Duodenal mucosa (tissue), 2 donors: Measurements from ENCODE around the gene TUBA4B.

Experiments used
- H3K27ac ChIP-seq: one replicate; pipeline ENCODE4 v1.7.0; 2013; ENCODE audit warnings: low read depth, low read length
- H3K27me3 ChIP-seq, 2 donors: one replicate each; pipeline ENCODE4 v1.7.0; 2013; ENCODE audit warnings: low read length in 2 of 2, control low read depth in 1 of 2; ENCODE audit not compliant: insufficient read depth in 2 of 2, control insufficient read depth in 1 of 2
- H3K36me3 ChIP-seq, 2 donors: one replicate each; pipeline ENCODE4 v1.7.0; 2013; ENCODE audit warnings: low read length in 2 of 2, control low read depth in 1 of 2; ENCODE audit not compliant: insufficient read depth in 2 of 2, control insufficient read depth in 1 of 2
- H3K4me1 ChIP-seq, 2 donors: one replicate each; pipeline ENCODE4 v1.7.0; 2013; ENCODE audit warnings: low read length in 2 of 2, control low read depth in 1 of 2; ENCODE audit not compliant: insufficient read depth in 2 of 2, control insufficient read depth in 1 of 2
- H3K4me3 ChIP-seq, 2 donors: one replicate each; pipeline ENCODE4 v1.7.0; 2013; ENCODE audit warnings: low read length in 2 of 2, low read depth in 1 of 2
- H3K9ac ChIP-seq, 2 donors: one replicate each; pipeline ENCODE4 v1.7.0; 2013; ENCODE audit warnings: low read length in 2 of 2, low read depth in 1 of 2
- H3K9me3 ChIP-seq, 2 donors: one replicate each; pipeline ENCODE4 v1.7.0; 2013; ENCODE audit warnings: low read length in 2 of 2, control low read depth in 1 of 2; ENCODE audit not compliant: control insufficient read depth in 1 of 2

The TUBA4B gene

DNA sequence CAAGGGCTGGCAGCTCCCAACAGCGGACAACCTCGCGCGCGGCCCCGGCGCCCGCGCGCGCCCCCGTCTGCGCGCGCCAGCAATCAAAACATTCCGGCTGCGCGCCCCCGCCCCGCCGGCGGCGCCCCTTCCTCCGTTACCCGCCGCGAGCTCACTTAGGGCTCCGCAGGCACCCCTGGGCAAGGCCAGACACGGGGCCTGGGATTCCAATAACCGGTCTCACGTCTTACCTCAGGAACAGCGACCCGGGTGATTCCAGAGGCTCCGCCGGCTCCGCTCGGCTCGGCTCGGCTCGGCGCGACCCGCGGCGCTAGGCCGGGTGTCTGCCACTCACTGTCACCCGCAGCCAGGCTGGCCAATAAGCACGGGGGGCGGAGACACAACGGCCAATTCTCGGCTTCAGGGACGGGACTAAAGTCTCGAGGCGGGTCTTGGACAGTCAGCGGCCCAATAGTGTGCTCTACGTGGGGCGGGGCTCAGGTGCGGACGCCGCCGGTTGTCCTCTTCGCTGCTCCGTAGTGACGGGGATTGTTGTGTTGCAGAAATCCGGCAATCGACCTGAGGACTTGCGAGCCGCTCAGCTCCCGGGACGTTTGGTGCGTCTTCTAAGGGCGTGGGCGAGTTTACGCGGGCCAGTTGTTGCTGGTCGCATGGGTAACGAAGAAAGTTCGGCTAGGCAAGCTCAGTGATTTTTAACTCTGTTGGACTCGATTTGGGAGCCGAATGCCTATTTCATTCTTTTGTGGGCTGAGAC, 23.6 kb upstream of the TUBA4B start, which contains the start of the genes ANKZF1 and ATG9A:
Gene ANKZF1 (plus strand): TSS at position 502 of the 754 bp plus-strand sequence. CDS start 452 bp downstream, outside the sequence.
Gene ATG9A (minus strand): TSS at position 332 of the 754 bp plus-strand sequence. CDS start 1,612 bp downstream, outside the sequence.
- H3K27me3 ChIP-seq, result no peaks in the 10 kb centered on the region
- H3K9me3 ChIP-seq, result no peaks in the 10 kb centered on the region
- H3K4me3 ChIP-seq, result peak within 1 kb of the TSS; percentile 93 to 98
- peaks cover 24 to 26% of the 10 kb centered on the region in 2 donors for H3K4me1 ChIP-seq
- H3K27ac ChIP-seq, result peak within 1 kb of the TSS; percentile 94
- peak within 1 kb of the TSS; percentile 92 for H3K9ac ChIP-seq
- peaks cover 46 to 50% of the 10 kb centered on the region in 2 donors for H3K36me3 ChIP-seq

DNA sequence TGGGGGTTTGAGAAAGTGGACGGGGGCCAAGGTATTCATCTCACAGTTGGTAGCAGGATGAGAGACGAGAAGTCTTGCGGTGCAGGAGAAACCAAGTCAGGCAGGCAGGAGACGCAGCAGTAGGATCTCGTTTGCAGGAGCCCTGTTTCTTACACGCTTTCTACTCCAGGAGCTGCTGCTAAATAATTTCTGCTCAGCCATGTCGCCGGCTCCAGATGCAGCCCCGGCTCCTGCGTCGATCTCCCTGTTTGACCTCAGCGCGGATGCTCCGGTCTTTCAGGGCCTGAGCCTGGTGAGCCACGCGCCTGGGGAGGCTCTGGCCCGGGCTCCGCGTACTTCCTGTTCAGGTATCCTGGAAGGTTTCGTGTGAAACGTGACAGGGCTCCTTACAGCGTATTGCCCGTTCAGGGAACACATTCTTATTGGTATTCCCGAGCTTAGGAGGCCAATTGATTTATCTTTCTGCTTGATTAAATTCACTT, 22.9 kb upstream of the TUBA4B start:
- Histone ChIP-seq H3K27ac (peak overlapping the region; percentile 86), H3K27me3 (no peaks in the 10 kb centered on the region), H3K4me1 (peaks cover 24 to 26% of the 10 kb centered on the region in 2 donors), H3K4me3 (peak overlapping the region; percentile 93 to 98), H3K36me3 (peaks cover 40 to 50% of the 10 kb centered on the region in 2 donors), H3K9me3 (no peaks in the 10 kb centered on the region), H3K9ac (peak overlapping the region; percentile 86 to 88)

DNA sequence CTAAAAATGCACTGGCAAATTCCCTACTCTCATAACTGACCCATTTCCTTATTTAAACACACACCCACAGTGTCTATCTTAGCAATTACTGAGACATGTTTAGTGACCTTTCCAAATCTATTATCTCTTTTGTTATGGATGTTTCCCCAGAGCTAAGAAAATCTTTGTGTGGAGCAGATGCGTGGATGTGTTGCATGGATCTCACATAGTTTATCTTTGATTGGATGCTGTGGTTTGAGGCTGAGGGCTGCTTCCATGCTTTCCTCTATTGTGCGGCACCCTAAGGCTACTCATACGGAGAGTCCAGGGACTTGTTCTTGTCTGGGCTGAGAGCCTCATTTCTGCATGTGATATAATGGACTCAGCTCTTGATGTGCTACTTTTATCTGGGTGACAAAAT, 18.7 kb upstream of the TUBA4B start:
- H3K4me1 ChIP-seq, result peaks cover 10 to 12% of the 10 kb centered on the region in 2 donors
- H3K9me3 ChIP-seq, result no peaks in the 10 kb centered on the region
- peaks cover 42 to 65% of the 10 kb centered on the region in 2 donors for H3K36me3 ChIP-seq
- H3K27ac ChIP-seq, result no peak overlapping the region
- no peak overlapping the region for H3K9ac ChIP-seq
- H3K4me3 ChIP-seq, result no peak overlapping the region
- H3K27me3 ChIP-seq, result no peaks in the 10 kb centered on the region

DNA sequence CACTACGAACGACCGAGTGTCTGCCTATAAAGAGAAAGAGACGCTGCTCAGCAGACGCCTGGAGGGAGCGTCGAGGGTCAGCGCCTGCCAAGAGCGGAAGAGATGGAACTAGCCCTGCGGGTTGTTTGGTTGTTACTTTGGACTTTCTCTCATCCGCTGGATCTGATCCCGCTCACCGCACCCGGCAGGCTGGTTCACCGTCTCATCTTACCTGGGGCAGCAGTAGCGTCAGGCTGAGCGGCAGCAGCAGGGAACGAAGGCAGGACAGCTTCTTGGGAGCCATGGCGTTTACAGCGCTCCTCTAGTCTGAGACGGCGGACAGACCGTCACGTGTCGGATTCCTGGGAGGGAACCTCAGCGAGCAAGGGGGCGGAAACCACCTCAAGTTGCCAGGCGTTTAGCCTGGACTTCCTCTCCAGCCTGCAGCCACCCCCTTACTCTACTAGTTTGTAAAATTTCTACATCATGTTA, 9.7 kb upstream of the TUBA4B start:
- Histone ChIP-seq H3K27me3 (no peaks in the 10 kb centered on the region), H3K9me3 (no peaks in the 10 kb centered on the region), H3K4me3 (peak overlapping the region; percentile 50 to 59), H3K9ac (peak overlapping the region in 1 of 2 donors; percentile 33), H3K4me1 (peaks cover 40% of the 10 kb centered on the region in 2 donors), H3K27ac (no peak overlapping the region), H3K36me3 (peaks cover 7 to 15% of the 10 kb centered on the region in 2 donors)

DNA sequence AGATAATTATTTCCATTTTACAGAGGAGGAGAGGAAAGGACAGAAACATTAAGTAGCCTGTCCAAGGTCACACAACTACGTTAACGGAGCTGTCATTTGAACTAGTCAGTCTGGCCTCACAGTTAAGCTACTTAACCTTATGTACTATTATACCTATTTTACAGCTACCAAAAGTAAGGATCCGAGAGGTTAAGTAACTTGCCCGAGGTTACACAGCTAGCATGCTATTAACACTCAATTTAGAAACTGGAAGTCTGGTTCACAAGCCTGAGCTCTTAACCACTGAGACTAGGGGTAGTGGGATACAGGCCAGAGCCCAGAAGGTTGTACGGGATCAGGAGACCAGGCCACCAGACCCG, 8.3 kb upstream of the TUBA4B start:
- Histone ChIP-seq H3K27ac (peak overlapping the region; percentile 90), H3K4me1 (peaks cover 54 to 55% of the 10 kb centered on the region in 2 donors), H3K9ac (peak overlapping the region; percentile 68 to 95), H3K36me3 (peaks cover 7 to 15% of the 10 kb centered on the region in 2 donors), H3K9me3 (no peaks in the 10 kb centered on the region), H3K4me3 (peak overlapping the region; percentile 71 to 87), H3K27me3 (no peaks in the 10 kb centered on the region)

DNA sequence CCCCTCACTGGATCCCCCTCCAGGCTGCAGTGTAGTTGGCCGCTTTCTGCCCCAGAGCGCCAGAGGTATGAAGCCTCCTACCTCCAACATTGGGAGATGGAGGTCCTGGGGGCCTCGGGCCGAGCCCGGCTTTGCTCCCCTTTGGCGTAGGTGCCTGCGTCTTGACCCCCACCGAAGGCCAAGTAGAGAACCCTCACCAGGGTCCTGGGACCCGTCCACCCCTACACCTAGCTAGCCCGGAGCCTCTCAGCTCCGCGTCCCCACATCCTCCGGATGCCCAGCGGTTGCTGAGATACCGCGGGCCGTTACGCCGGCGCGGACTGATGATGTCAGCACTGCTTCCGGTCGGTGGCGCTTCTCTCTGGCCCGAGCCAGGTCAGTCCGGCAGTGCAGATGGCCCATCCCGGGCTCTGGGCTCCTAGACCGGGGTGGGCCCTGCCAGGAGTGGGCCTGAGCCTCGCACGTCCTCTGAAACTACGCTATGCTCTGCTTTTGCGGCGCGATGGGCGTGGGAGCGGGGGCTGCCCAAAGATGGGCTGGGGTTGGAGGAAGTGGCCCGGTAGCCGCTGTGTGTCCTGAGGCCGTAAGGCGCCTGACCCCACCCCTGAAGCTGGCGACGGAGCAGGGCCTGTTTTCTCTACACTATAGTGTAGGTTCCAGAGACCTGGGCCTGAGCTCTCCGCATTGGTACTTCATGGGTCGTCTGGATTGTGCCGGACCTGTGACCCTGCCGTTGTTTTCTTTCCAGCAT, 7.7 kb upstream of the TUBA4B start, which contains the start of the genes GLB1L and STK16:
Gene GLB1L (minus strand): TSS at position 297 of the 751 bp plus-strand sequence. CDS start 1,871 bp downstream, outside the sequence.
Gene STK16 (plus strand): TSS at position 332 of the 751 bp plus-strand sequence. CDS start 521 bp downstream, outside the sequence.
- peak within 1 kb of the TSS; percentile 68 to 95 for H3K9ac ChIP-seq
- H3K27ac ChIP-seq, result peak within 1 kb of the TSS; percentile 90
- H3K4me1 ChIP-seq, result peaks cover 60% of the 10 kb centered on the region in 2 donors
- H3K27me3 ChIP-seq, result no peaks in the 10 kb centered on the region
- H3K9me3 ChIP-seq, result no peaks in the 10 kb centered on the region
- peaks cover 7 to 18% of the 10 kb centered on the region in 2 donors for H3K36me3 ChIP-seq
- H3K4me3 ChIP-seq, result peak within 1 kb of the TSS; percentile 71 to 87

DNA sequence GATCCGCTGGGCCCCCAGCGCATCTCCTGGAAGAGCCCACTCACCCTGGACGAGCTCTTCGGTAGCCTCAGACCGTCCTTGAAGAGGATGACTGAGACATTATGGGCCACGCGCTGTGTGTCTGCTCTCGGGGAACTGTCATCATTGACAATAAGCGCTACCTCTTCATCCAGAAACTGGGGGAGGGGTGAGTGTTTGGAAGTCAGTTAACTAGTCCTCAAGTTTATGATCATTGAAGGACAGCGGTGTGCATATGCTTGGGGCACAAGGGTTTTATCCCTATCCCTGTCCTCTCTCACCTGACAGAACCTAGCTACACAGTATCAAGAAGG, 7.2 kb upstream of the TUBA4B start:
- Histone ChIP-seq H3K27me3 (no peaks in the 10 kb centered on the region), H3K4me3 (peak overlapping the region; percentile 71 to 87), H3K27ac (peak overlapping the region; percentile 90), H3K4me1 (peaks cover 65 to 66% of the 10 kb centered on the region in 2 donors), H3K9me3 (no peaks in the 10 kb centered on the region), H3K9ac (peak overlapping the region; percentile 68 to 95), H3K36me3 (peaks cover 7 to 24% of the 10 kb centered on the region in 2 donors)

DNA sequence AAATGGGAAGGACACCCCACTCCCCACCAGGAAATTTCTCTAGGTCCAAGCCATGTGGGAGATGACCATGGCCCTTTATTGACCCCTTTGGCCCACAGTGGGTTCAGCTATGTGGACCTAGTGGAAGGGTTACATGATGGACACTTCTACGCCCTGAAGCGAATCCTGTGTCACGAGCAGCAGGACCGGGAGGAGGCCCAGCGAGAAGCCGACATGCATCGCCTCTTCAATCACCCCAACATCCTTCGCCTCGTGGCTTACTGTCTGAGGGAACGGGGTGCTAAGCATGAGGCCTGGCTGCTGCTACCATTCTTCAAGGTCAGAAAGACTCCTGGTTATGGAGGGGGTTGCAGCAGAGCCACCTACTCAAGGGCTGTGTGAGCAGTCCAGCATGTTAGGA, 6.5 kb upstream of the TUBA4B start:
- no peak overlapping the region for H3K27ac ChIP-seq
- no peak overlapping the region for H3K9ac ChIP-seq
- no peaks in the 10 kb centered on the region for H3K9me3 ChIP-seq
- no peaks in the 10 kb centered on the region for H3K27me3 ChIP-seq
- H3K4me3 ChIP-seq, result peak overlapping the region; percentile 34 to 71
- peaks cover 72 to 73% of the 10 kb centered on the region in 2 donors for H3K4me1 ChIP-seq
- H3K36me3 ChIP-seq, result peaks cover 14 to 30% of the 10 kb centered on the region in 2 donors

DNA sequence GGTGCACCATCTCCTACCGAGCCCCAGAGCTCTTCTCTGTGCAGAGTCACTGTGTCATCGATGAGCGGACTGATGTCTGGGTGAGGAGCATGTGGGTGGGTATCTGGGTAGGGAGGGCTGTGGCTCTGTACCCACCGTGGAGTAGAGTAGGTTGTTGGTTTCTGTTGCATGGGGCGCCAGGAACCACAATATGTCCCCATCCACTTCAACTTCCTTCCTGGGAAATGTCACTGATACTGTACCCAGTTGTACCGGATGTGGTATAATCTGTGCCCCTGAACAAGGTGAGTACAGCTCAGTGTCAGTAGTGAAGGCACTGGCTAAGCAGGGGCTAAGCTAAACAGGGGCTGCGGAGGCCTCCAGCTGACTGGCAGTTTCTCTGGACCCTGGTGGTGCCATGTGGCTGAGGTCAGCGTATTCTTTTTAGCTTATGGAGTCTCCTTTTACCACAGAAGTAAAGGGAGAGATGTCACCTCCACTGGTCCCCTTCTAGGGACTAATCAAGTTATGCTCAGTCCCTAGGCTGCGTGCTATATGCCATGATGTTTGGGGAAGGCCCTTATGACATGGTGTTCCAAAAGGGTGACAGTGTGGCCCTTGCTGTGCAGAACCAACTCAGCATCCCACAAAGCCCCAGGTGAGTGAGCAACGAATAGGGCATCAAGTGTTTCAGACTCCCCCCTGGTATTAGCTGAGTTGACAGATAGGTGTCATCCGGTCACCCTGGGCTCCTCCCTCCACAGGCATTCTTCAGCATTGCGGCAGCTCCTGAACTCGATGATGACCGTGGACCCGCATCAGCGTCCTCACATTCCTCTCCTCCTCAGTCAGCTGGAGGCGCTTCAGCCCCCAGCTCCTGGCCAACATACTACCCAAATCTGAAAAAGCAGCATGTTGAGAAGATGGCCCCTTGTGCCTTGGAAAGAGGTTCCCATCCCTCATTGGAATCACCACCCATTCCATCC, 5.1 kb upstream of the TUBA4B start:
- Histone ChIP-seq H3K36me3 (peaks cover 14 to 30% of the 10 kb centered on the region in 2 donors), H3K27ac (peak overlapping the region; percentile 10), H3K9ac (peak overlapping the region in 1 of 2 donors; percentile 38), H3K4me1 (peaks cover 84 to 85% of the 10 kb centered on the region in 2 donors), H3K9me3 (no peaks in the 10 kb centered on the region), H3K27me3 (no peaks in the 10 kb centered on the region), H3K4me3 (peak overlapping the region in 1 of 2 donors; percentile 54)
